ENCODE measurements around the gene ZNF444.
"Not testable (repeated sequence)": the region's sequence is repeated elsewhere in the genome, so short reads cannot be mapped to it uniquely, and the experiment has no call there.

Gene ZNF444

GRCh38 chr19:56140583-56141416 is at the start of gene ZNF444:
TSS of gene ZNF444 (plus strand) at chr19:56141287. CDS start at chr19:56146912, 5,625 bp downstream.
- H3K27ac ChIP-seq (ENCODE audit: low read depth, low read length), result peak within 1 kb of the TSS; percentile 67
- H3K4me1 ChIP-seq (ENCODE audit: control insufficient read depth in 1 of 2, insufficient read depth in 2 of 2, low read length in 2 of 2), result peaks cover 26 to 29% of the 10 kb centered on the region in 2 donors
- H3K27me3 ChIP-seq (ENCODE audit: control insufficient read depth in 1 of 2, insufficient read depth in 2 of 2, low read length in 2 of 2), result no peaks in the 10 kb centered on the region
- peaks cover 0 to 2% of the 10 kb centered on the region in 2 donors for H3K36me3 ChIP-seq (ENCODE audit: control insufficient read depth in 1 of 2, insufficient read depth in 2 of 2, low read length in 2 of 2)
- H3K9ac ChIP-seq (ENCODE audit: low read depth in 1 of 2, low read length in 2 of 2), result peak within 1 kb of the TSS; percentile 70 to 87
- H3K4me3 ChIP-seq (ENCODE audit: low read depth in 1 of 2, low read length in 2 of 2), result peak within 1 kb of the TSS; percentile 82 to 87
- no peaks in the 10 kb centered on the region for H3K9me3 ChIP-seq (ENCODE audit: control insufficient read depth in 1 of 2, low read length in 2 of 2)

GRCh38 chr19:56091751-56092546 is 49.1 kb upstream of the ZNF444 start:
- H3K27me3 ChIP-seq (ENCODE audit: control insufficient read depth in 1 of 2, insufficient read depth in 2 of 2, low read length in 2 of 2), result no peaks in the 10 kb centered on the region
- H3K9me3 ChIP-seq (ENCODE audit: control insufficient read depth in 1 of 2, low read length in 2 of 2), result peaks cover 0 to 3% of the 10 kb centered on the region in 2 donors
- peaks cover 6 to 54% of the 10 kb centered on the region in 2 donors for H3K36me3 ChIP-seq (ENCODE audit: control insufficient read depth in 1 of 2, insufficient read depth in 2 of 2, low read length in 2 of 2)
- no peak overlapping the region for H3K27ac ChIP-seq (ENCODE audit: low read depth, low read length)
- H3K9ac ChIP-seq (ENCODE audit: low read depth in 1 of 2, low read length in 2 of 2), result no peak overlapping the region
- no peaks in the 10 kb centered on the region for H3K4me1 ChIP-seq (ENCODE audit: control insufficient read depth in 1 of 2, insufficient read depth in 2 of 2, low read length in 2 of 2)
- H3K4me3 ChIP-seq (ENCODE audit: low read depth in 1 of 2, low read length in 2 of 2), result no peak overlapping the region

GRCh38 chr19:56092685-56093631 is 48.1 kb upstream of the ZNF444 start:
- Histone ChIP-seq H3K9me3 (ENCODE audit: control insufficient read depth in 1 of 2, low read length in 2 of 2) (peaks cover 0 to 3% of the 10 kb centered on the region in 2 donors), H3K4me1 (ENCODE audit: control insufficient read depth in 1 of 2, insufficient read depth in 2 of 2, low read length in 2 of 2) (no peaks in the 10 kb centered on the region), H3K9ac (ENCODE audit: low read depth in 1 of 2, low read length in 2 of 2) (no peak overlapping the region), H3K4me3 (ENCODE audit: low read depth in 1 of 2, low read length in 2 of 2) (no peak overlapping the region), H3K36me3 (ENCODE audit: control insufficient read depth in 1 of 2, insufficient read depth in 2 of 2, low read length in 2 of 2) (peaks cover 10 to 60% of the 10 kb centered on the region in 2 donors), H3K27me3 (ENCODE audit: control insufficient read depth in 1 of 2, insufficient read depth in 2 of 2, low read length in 2 of 2) (no peaks in the 10 kb centered on the region), H3K27ac (ENCODE audit: low read depth, low read length) (no peak overlapping the region)

- Histone ChIP-seq H3K4me3 (ENCODE audit: low read depth in 1 of 2, low read length in 2 of 2) (no peak overlapping the region), H3K4me1 (ENCODE audit: control insufficient read depth in 1 of 2, insufficient read depth in 2 of 2, low read length in 2 of 2) (no peaks in the 10 kb centered on the region), H3K27ac (ENCODE audit: low read depth, low read length) (no peak overlapping the region), H3K27me3 (ENCODE audit: control insufficient read depth in 1 of 2, insufficient read depth in 2 of 2, low read length in 2 of 2) (no peaks in the 10 kb centered on the region), H3K36me3 (ENCODE audit: control insufficient read depth in 1 of 2, insufficient read depth in 2 of 2, low read length in 2 of 2) (peaks cover 16 to 60% of the 10 kb centered on the region in 2 donors), H3K9ac (ENCODE audit: low read depth in 1 of 2, low read length in 2 of 2) (no peak overlapping the region), H3K9me3 (ENCODE audit: control insufficient read depth in 1 of 2, low read length in 2 of 2) (peaks cover 0 to 3% of the 10 kb centered on the region in 2 donors)
Observed at GRCh38 chr19:56094449-56094848, 46.6 kb upstream of the ZNF444 start.

- Histone ChIP-seq H3K9ac (ENCODE audit: low read depth in 1 of 2, low read length in 2 of 2) (no peak overlapping the region), H3K9me3 (ENCODE audit: control insufficient read depth in 1 of 2, low read length in 2 of 2) (peaks cover 0 to 3% of the 10 kb centered on the region in 2 donors), H3K36me3 (ENCODE audit: control insufficient read depth in 1 of 2, insufficient read depth in 2 of 2, low read length in 2 of 2) (peaks cover 23 to 70% of the 10 kb centered on the region in 2 donors), H3K4me3 (ENCODE audit: low read depth in 1 of 2, low read length in 2 of 2) (no peak overlapping the region), H3K27ac (ENCODE audit: low read depth, low read length) (no peak overlapping the region), H3K4me1 (ENCODE audit: control insufficient read depth in 1 of 2, insufficient read depth in 2 of 2, low read length in 2 of 2) (no peaks in the 10 kb centered on the region), H3K27me3 (ENCODE audit: control insufficient read depth in 1 of 2, insufficient read depth in 2 of 2, low read length in 2 of 2) (no peaks in the 10 kb centered on the region)
Observed at GRCh38 chr19:56096665-56097064, 44.4 kb upstream of the ZNF444 start.

GRCh38 chr19:56097306-56097705 is 43.8 kb upstream of the ZNF444 start:
- no peak overlapping the region for H3K27ac ChIP-seq (ENCODE audit: low read depth, low read length)
- H3K27me3 ChIP-seq (ENCODE audit: control insufficient read depth in 1 of 2, insufficient read depth in 2 of 2, low read length in 2 of 2), result no peaks in the 10 kb centered on the region
- no peak overlapping the region for H3K9ac ChIP-seq (ENCODE audit: low read depth in 1 of 2, low read length in 2 of 2)
- no peaks in the 10 kb centered on the region for H3K4me1 ChIP-seq (ENCODE audit: control insufficient read depth in 1 of 2, insufficient read depth in 2 of 2, low read length in 2 of 2)
- H3K9me3 ChIP-seq (ENCODE audit: control insufficient read depth in 1 of 2, low read length in 2 of 2), result peaks cover 0 to 3% of the 10 kb centered on the region in 2 donors
- H3K4me3 ChIP-seq (ENCODE audit: low read depth in 1 of 2, low read length in 2 of 2), result no peak overlapping the region
- H3K36me3 ChIP-seq (ENCODE audit: control insufficient read depth in 1 of 2, insufficient read depth in 2 of 2, low read length in 2 of 2), result peaks cover 28 to 74% of the 10 kb centered on the region in 2 donors

GRCh38 chr19:56097776-56098175 is 43.3 kb upstream of the ZNF444 start:
- H3K27ac ChIP-seq (ENCODE audit: low read depth, low read length), result no peak overlapping the region
- peaks cover 31 to 70% of the 10 kb centered on the region in 2 donors for H3K36me3 ChIP-seq (ENCODE audit: control insufficient read depth in 1 of 2, insufficient read depth in 2 of 2, low read length in 2 of 2)
- H3K4me1 ChIP-seq (ENCODE audit: control insufficient read depth in 1 of 2, insufficient read depth in 2 of 2, low read length in 2 of 2), result no peaks in the 10 kb centered on the region
- H3K9ac ChIP-seq (ENCODE audit: low read depth in 1 of 2, low read length in 2 of 2), result no peak overlapping the region
- H3K4me3 ChIP-seq (ENCODE audit: low read depth in 1 of 2, low read length in 2 of 2), result no peak overlapping the region
- peaks cover 0 to 3% of the 10 kb centered on the region in 2 donors for H3K9me3 ChIP-seq (ENCODE audit: control insufficient read depth in 1 of 2, low read length in 2 of 2)
- no peaks in the 10 kb centered on the region for H3K27me3 ChIP-seq (ENCODE audit: control insufficient read depth in 1 of 2, insufficient read depth in 2 of 2, low read length in 2 of 2)

- H3K4me3 ChIP-seq (ENCODE audit: low read depth in 1 of 2, low read length in 2 of 2); H3K4me1 ChIP-seq (ENCODE audit: control insufficient read depth in 1 of 2, insufficient read depth in 2 of 2, low read length in 2 of 2); H3K9me3 ChIP-seq (ENCODE audit: control insufficient read depth in 1 of 2, low read length in 2 of 2); H3K27me3 ChIP-seq (ENCODE audit: control insufficient read depth in 1 of 2, insufficient read depth in 2 of 2, low read length in 2 of 2); H3K9ac ChIP-seq (ENCODE audit: low read depth in 1 of 2, low read length in 2 of 2); H3K27ac ChIP-seq (ENCODE audit: low read depth, low read length): not testable (repeated sequence)
- peaks cover 30 to 66% of the 10 kb centered on the region in 2 donors for H3K36me3 ChIP-seq (ENCODE audit: control insufficient read depth in 1 of 2, insufficient read depth in 2 of 2, low read length in 2 of 2)
Observed at GRCh38 chr19:56098237-56098636, 42.9 kb upstream of the ZNF444 start.

- H3K27me3 ChIP-seq (ENCODE audit: control insufficient read depth in 1 of 2, insufficient read depth in 2 of 2, low read length in 2 of 2), result no peaks in the 10 kb centered on the region
- H3K9me3 ChIP-seq (ENCODE audit: control insufficient read depth in 1 of 2, low read length in 2 of 2), result no peaks in the 10 kb centered on the region
- no peak overlapping the region for H3K4me3 ChIP-seq (ENCODE audit: low read depth in 1 of 2, low read length in 2 of 2)
- H3K36me3 ChIP-seq (ENCODE audit: control insufficient read depth in 1 of 2, insufficient read depth in 2 of 2, low read length in 2 of 2), result peaks cover 25 to 58% of the 10 kb centered on the region in 2 donors
- no peak overlapping the region for H3K9ac ChIP-seq (ENCODE audit: low read depth in 1 of 2, low read length in 2 of 2)
- H3K4me1 ChIP-seq (ENCODE audit: control insufficient read depth in 1 of 2, insufficient read depth in 2 of 2, low read length in 2 of 2), result no peaks in the 10 kb centered on the region
- H3K27ac ChIP-seq (ENCODE audit: low read depth, low read length), result no peak overlapping the region
Observed at GRCh38 chr19:56098731-56099568, 42.1 kb upstream of the ZNF444 start.

All from duodenal mucosa (tissue), 2 donors.